ENCODE measurements around the gene ARPC4.
"Not testable (repeated sequence)": the region's sequence is repeated elsewhere in the genome, so short reads cannot be mapped to it uniquely, and the experiment has no call there.

Gene ARPC4

DNA sequence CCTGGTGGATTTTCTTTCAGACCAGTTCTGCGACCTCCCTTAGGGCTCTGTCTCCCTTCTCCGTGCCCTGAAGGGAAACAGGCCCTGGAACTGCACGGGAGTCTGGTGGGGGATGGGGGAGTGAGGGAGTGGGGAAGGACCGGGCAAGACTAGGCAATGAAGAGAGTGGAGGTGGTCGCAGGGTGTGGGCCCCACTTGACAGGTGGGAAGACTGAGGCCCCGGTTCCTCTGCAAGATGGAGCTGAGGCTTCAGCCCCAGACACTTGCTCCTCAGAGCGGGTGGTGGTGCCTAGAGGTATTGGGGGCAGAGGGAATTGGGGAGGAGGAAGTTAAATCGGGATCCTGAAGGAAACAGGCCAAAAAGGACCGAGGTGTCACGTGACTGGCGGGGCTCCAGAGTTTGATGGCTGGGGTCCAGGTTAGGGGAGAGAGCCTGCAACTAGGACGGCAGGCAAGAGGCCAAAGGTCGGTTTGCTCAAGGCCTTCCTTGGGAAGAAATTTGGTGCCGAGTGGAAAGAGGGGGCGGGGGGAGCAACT is 22.5 kb upstream of the ARPC4 start:
- no peak for DNase-seq (ENCODE audit: low read depth)

DNA sequence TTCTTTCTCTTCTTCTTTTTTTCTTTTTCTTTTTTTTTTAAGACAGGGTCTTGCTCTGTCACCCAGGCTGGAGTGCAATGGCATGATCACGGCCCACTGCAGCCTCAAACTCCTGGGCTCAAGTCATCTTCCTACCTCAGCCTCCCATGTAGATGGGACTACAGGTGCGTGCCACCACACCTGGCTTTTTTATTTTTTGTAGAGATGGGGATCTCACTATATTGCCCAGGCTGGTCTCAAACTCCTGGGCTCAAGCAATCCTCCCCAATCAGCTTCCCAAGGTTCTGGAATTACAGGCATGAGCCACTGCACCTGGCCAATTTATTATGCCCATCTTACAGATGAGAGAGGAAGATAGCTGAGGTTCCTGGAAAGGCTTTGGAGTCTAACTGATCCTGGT is 21.9 kb upstream of the ARPC4 start:
- not testable (repeated sequence) for DNase-seq (ENCODE audit: low read depth)

DNA sequence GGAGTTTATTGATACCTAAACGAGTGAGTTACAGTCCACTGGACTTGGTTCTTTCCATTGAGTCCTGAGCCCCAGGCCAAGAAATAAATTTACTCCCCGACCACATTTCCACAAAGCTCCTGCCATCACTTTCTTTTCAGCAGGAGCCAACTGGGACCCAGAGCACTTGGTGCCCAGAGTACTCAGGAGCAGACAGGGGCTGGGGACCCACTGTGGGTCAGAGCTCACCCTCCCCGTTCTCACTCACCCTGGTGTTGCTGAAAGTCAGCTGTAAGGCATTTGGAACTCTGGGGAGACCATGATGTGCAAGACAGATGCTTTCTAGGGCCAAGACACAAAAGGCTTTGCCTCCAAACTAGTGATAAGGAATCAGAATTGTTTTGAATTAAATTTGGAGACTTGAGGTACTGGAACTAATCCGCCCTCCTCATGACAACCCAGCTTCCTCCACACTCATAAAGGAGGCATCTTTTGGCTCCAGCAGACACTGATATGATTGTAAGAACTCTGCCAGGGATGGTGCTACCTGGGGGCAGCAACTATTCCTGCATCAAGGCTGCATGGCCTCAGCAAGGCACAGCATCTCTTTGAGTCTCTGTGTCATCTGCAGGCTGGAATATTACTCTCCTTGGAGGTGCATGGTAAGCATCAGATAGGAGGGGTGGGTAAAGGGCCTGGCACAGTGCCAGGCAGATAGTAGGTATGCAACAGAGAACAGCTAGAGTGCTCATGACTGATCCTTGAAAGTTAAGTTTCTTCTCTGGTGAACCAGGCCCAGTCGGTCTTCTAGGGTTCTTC is 15.8 kb upstream of the ARPC4 start:
- no peak for DNase-seq (ENCODE audit: low read depth)

DNA sequence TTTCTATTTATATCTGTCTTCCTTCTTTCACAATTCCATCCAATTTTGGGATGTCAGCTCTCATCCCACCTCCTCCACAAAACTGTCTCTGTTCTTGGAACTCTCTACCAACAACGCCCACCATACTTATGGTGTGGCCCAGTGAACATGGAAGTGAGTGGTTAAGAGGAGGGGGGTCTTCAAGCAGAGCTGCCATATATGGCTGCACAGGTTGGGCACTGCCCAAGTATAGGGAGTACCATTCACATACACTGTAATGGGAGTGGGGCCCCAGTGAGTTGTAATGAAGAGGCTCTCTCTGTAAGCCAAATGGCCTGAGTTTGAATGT is 15.2 kb upstream of the ARPC4 start:
- DNase-seq (ENCODE audit: low read depth), result no peak

DNA sequence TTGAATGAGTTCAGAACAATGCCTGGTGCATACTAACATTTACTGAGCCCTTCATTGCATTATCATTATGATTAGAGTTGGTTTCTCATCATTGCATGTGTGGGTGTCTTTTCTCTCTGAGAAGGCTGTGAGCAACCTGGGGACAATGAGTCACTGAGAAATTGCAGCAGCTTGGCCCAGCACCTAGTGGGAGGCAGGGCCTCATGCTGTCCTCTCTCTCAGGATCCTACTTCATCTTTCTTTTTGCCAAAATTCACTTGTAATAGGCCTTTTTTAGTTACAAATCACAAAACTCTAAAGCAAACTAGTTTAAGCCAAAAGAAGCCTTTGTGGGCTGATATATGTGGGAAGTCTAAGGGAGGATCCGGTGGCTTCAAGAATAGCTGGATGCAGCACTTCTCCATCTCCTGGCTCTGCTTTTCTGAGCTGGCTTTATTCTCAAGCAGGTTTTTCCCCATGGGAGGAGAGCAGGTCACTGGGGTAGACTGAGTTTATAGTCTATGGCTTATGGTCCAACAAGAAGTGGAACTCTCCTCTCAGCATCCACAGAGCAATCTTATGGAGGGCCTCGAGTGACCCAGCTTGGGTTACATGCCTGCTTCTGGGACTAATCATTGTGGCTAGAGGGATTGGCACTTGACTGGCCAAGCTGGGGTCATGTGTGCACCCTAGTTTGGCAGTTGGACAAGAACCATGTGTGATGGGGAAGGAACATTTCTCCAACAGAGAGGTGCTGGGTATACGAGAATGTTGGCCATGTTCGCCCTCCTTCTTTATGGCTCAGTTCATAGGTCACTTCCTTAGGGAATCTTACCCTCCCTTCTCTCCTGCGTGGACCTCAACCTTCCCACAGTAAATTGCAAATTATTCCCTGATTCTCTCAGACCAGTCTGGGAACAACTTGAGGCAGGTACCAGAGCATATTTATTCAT is 14.5 kb upstream of the ARPC4 start:
- no peak for DNase-seq (ENCODE audit: low read depth)

DNA sequence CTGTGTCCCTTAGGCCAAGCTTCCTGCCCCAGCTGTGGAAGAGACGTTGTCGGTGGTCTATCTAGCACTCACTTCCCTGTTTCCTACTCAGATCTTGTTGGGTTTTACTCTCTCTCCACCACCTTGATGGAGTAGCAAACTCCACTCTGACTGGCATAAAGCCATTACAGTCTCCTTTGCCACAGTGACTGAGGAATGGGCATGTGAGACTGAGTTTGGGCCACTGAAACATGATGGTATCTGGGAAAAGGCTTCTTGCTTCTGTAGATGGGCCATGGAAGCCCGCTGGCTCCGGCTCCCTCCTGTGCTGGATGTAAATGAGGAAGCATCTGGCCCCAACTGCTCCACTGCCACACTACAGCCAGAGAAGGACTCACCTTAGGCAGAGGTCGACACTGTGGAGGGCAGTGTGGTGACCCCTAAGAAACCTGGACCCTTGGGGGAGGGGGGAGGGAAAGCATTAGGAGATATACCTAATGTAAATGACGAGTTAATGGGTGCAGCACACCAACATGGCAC is 13.7 kb upstream of the ARPC4 start:
- no peak for DNase-seq (ENCODE audit: low read depth)

DNA sequence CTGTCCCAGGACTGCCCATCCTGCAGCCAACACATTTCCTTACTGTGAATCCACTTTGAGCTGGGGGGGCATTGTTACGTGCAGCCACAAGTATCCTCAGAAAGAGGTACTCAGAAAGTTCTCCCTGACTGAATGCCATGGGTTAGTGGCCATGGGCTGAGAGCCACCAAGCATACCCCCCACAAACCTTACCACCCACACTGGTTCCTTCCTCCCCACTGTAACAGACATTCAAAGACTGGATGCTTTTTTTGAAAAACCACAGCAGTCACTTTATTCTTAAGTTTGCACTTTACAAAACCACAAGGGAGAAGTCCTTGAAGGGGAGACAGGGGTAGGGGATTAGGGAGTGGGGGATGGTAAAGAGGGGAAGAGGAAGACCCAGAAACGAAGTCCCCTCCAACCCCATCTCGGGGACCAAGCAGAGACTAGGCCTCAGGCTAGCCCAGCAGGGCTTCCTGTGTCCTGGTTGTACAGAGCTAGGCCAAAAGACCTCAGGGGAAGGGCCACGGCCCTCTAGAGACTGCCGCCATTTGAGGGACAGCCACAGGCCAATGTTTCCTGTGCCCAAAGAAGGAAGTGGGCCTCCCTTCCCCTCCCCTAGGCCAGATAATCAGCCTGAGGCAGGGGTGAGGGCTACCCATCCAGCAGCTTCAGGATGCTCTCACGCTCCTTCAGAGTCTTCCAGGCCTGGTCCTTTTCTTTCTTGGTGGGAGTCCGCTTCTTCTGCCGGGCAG is 13.0 kb upstream of the ARPC4 start:
- DNase-seq (ENCODE audit: low read depth), result no peak

DNA sequence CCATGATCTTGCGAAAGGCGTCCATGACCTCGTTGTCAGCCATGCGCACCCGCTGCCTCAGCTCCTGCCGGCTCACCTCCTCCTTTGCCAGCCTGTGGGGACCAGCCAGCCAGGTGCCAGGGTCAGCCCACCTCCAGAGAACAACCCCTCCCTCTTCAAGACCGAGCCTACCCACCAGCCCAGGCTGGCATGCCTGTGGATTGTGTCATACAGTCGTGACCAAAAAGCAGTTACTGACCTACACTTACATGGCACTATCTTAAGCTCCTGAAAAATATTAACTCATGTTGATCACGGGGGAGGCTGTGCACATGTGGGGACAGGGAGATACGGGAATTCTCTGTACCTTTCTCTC is 12.4 kb upstream of the ARPC4 start:
- DNase-seq (ENCODE audit: low read depth), result no peak

DNA sequence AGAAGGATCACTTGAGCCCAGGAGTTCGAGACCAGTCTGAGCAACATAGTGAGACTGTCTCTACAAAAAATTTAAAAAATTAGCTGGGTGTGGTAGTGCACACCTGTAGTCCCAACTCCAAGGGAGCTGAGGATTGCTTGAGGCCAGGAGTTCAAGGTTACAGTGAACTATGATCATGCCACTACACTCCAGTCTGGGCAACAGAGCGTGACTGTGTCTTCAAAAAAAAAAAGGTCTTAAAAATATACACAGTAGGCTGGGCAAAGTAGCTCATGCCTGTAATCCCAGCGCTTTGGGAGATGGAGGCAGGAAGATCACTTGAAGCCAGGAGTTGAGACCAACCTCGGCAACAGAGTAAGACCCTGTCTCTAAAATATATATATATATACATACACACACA is 12.0 kb upstream of the ARPC4 start:
- no peak for DNase-seq (ENCODE audit: low read depth)

DNA sequence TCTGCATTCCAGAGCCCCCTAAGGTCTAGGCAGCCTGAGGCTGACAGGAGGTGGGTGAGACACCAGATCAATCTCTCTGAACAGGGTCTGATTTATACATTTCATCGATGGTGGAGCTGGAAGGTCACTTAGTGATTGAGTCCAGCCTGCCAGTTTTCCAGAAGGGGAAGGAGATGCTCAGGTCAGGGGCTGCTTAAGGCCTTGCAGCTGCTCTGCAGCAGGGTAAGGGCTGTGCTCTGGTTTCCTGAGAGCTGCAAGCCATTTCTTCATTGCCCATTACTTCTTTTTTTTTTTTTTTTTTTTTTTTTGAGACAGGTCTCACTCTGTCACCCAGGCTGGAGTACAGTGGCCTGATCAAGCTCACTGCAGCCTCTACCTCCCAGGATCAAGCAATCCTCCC is 11.3 kb upstream of the ARPC4 start:
- no peak for DNase-seq (ENCODE audit: low read depth)

DNA sequence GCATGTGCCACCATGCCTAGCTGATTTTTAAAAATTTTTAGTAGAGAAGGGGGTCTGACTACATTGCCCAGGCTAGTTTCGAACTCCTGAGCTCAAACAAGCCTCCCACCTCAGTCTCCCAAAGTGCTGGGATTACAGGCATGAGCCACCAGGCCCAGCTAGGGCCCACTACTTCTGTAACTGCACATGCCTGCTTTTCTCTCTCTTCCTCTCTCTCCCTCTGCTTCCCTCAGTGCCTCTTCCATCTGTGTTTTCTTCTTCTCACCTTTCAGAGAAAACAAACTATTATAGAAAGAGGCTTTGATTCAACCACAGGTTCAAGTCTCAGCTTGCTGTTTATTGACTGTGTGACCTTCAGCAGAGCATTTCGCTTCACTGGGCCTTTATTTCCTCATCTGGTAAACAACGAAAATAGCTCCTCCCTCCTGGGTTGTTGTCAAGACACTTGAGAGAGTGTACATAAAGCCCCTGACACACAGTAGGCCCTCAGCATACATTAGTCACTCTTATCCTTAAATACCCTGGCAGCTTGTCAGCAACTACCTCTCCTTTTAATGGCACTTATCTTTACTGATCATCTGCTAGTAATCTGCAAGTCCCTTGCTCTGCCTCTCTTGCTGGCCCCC is 10.8 kb upstream of the ARPC4 start:
- no peak for DNase-seq (ENCODE audit: low read depth)

DNA sequence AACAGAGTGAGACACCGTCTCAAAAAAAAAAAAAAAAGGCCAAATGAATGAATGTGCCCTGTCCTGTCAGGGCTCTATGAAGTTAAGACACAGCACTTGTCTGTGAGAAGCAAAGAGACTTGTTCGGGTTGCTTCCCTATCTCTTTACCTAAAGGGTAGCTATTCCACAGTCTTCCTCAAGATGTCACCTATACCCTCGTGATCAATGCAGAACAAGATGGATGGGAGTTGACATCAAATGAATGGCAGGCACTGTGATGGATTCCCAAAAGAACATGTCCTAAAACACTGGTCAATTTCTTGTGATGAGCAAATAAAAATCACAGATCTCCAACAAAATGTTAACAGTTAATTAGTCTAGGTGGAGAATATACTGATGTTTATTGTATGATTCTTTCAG is 10.1 kb upstream of the ARPC4 start:
- no peak for DNase-seq (ENCODE audit: low read depth)

DNA sequence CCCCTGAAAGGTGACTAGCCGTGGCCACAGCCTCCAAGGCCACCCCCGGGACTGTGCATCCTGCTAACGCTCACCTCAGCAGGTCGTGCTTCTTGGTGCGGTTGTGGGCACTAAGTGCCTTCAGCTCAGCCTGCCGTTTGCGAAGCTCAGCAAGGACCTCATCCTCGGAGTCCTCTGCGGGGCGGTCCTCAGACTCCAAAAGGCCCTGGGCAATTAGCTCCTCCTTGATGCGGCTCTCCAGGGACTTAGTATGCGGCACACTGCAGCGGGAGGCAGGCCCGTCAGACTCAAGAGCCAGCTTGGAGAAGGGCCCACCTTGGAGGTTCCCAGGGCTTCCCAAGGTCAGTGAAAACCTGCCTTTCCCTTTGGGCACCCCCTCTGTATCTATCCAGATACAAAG is 8.9 kb upstream of the ARPC4 start:
- no peak for DNase-seq (ENCODE audit: low read depth)

DNA sequence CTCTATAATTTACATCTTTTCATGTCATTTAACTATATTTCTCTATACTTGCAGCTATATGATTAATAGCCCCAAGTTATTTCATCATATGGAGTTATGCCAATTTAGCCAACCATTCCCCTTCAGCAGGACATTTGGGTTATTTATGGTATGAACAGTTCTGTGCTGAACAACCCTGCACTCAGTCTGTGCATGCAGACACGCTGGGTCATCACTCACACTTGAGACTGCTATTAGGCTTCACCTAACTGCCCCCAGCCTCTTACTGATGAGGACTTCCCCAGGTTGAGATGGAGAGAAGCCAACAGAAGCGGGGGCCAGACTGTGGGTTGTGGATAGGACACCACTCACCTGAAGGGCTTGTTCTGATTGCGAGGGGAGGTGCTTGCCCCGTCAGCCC is 7.9 kb upstream of the ARPC4 start:
- no peak for DNase-seq (ENCODE audit: low read depth)

DNA sequence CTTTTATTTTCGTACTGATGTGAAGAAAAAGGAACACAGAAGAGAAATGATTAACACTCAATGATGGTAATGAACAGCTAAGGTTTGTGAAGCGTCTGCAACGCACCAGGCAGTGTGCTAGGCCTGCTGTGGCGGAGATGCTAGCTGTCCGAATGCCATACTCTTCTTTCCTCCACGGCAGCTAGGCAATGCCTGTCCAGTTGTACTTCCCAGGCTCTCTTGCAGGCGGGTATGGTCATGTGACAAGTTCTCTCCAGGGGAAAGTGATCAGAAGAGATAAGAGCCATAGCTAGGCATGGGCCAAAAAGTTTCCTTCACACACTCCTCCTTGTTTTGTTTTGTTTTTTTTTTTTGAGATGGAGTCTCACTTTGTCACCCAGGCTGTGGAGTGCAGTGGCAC is 7.3 kb upstream of the ARPC4 start:
- DNase-seq (ENCODE audit: low read depth), result no peak

DNA sequence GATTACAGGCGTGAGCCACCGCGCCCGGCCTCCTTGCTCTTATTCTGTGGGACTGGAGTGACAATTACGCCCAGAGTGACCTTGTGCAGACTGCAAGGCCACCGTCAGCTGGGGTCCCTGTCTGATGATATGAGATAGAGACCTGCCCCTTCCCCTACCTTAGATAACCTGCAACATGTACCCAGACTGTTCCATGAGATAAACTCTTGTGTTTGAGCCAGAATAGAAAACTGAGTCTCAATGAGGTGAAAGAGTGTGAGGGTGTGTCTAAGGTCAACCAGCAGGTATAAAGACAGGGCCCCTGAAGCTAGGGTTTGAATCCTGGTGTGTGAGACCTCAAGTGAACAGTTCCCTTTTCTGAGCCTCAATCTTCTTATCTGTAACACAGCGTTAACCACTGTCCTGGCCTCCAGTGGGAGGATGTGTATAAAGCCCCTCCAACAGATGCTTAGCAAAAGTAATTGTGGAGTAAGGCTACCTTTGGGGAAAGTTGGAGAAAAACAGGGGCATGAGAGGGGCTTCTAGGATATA is 6.6 kb upstream of the ARPC4 start:
- no peak for DNase-seq (ENCODE audit: low read depth)

DNA sequence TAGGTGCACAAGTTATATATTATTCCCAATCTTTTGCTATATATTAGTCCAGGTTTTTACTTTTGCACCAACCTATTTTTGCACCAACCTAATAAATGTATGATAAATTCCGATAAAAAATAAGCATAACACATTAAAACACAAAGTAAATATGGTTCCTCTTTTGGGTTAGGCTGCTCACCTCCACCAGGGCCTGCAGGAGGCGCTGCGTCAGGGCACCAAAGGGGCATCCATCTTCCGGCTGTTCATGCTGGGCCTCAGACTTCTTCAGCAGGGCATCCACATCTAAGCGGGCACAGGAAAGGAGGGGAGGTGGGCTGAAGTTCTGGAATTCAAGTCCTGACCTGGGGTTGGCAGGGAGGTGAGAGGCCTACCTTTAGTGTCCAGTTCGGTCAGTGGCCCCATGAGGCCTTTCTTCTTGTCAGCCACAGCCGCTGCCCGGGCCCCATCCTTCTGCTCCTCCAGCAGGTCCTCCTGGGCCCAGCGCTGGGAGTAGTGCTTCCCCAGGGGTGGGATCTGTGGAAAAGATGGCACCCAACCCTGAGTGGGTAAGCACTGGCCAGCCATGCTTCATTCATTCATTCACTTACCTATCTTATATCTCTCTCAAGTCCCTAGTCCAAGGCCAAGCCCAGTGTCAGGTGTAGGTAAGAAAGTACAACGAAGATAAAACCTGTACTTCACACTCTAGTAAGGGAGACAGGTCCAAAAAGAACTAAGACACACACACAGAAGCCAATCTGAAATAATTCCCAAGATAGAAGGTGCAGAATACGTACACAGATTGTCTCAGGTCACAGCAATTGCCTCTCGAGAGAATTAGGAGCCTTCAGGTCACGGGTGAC is 5.8 kb upstream of the ARPC4 start:
- DNase-seq (ENCODE audit: low read depth), result no peak

DNA sequence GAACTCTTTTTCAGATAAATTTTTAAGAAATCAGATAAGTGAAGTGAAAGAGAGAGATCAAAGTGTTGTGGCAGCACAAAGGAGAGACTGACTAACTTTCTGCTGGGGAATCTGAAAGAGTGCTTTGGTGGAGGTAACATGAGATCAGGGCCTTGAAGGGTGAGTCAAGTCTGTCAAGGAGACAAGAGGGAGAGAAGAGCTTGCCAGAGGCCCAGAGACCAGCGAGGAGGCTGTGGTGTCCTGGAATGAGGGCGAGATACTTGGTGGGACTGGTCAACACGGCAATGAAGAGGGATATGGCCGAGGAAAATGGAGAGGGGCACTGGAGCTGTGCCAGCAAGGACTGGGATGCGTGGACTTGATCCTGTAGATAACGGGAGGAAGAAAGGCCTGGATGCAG is 5.2 kb upstream of the ARPC4 start:
- DNase-seq (ENCODE audit: low read depth), result no peak

DNA sequence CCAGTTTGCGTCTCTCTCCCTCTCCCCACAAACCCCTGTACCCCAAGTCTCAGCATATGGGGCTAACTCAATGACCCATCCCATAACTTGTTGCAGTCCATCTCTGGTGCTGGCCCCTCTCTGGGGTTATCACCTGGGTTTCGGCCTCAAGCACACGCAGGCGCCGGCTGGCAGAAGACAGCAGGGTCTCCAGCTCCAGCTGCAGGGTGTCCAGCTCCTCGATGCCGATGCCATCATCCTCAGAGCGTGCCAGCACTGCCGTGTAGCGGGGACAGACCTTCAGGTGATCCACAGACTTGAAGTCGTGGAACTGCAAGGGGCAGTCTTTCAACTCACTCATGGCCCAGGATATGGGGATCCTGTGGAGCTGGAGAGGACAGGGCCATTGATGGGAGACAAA is 1.8 kb upstream of the ARPC4 start:
- DNase-seq (ENCODE audit: low read depth), result no peak

DNA sequence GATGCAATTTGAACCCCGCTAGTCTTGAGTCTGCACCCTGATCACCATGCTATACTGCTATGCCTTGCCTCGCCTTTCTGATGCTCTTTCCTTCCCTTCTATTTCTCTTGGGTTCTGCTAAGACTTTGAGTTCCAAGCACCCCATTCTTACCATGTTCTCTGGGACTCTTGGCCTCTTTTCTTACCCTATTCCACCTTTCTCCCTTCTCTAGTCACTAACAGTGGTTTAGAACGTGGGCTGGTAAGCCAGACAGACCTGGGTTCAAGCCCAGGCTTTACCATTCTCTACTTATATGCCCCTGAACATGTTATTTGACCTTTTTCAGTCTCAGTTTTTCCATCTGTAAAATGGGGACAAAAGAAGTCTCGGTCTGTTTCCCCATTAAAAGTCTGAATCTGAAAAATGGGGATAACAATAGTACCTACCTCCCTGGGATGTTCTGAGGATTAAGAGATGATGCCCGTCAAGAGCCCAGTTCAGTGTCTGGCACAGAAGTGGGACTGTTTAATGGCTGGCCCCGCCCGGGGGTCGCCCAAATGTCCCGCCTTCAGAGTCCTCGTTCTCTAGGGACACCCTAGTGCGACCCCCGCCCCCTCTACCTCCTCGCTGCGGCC is 985 bp upstream of the ARPC4 start:
- DNase-seq (ENCODE audit: low read depth), result no peak
